HG03135 (cell line): ENCODE data around the gene KRTAP10-11.

Experiments
- ATAC-seq: cut with Tn5 transposase; IDR thresholded peaks from one replicate; pipeline ENCODE4 v1.9.1; 2021; ENCODE audit warnings: mild to moderate bottlenecking, moderate library complexity; ENCODE audit not compliant: unreplicated experiment

The KRTAP10-11 gene

GRCh38 chr21:44692798-44693512 lies 46.7 kb downstream of the KRTAP10-11 start:
- no peak for ATAC-seq

DNA sequence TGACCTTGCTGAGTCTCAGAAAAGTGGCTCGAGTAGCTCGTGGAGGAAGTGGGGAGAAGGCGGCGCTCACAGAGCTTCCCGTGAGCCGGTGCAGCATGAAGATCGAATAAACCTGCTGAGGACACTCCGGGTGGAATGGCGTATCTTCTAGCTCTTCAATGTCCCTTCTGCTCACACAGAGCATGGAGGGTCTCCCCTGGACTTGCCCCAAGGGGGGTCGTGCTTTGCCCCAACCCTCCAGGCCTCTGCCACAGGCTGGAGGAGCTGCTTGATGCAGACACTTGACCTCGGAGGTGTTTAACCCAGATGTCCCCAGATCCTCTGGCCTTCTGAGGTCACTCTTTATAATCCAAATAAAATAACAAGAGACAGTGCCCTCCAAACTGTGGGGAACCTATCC lies 48.6 kb downstream of the KRTAP10-11 start:
- ATAC-seq: no peak

GRCh38 chr21:44695184-44695583 lies 49.0 kb downstream of the KRTAP10-11 start:
- ATAC-seq: no peak

- no peak for ATAC-seq
Measured at GRCh38 chr21:44695641-44696040, 49.4 kb downstream of the KRTAP10-11 start.

DNA sequence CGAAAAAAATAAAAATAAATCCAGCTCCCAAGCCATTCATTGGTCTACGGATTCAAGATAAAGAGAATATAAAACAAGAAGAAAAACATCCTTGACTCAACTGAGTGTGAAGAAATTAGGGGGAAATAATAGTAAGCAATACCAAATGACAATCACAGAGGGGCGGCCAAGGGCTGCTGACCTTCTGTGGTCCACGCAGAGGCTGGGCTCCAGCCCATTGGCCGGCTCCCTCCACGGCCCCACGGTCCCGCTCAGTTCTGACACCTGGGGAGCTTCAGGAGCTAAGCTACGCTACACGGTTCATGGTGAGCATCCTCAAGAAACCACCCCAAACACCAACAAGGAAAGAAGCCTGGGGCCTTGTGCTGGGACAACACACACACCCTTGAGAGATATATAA lies 50.4 kb downstream of the KRTAP10-11 start:
- ATAC-seq: no peak
